Measurements from ENCODE around the gene TDRD7. TPM values are rescaled to one million over a fixed set of nuclear protein-coding genes. Genes with fewer than 3 reads are reported as not detected.

Gene TDRD7
- total RNA-seq, 1 experiment from 2014 or later: 22.0 TPM

DNA sequence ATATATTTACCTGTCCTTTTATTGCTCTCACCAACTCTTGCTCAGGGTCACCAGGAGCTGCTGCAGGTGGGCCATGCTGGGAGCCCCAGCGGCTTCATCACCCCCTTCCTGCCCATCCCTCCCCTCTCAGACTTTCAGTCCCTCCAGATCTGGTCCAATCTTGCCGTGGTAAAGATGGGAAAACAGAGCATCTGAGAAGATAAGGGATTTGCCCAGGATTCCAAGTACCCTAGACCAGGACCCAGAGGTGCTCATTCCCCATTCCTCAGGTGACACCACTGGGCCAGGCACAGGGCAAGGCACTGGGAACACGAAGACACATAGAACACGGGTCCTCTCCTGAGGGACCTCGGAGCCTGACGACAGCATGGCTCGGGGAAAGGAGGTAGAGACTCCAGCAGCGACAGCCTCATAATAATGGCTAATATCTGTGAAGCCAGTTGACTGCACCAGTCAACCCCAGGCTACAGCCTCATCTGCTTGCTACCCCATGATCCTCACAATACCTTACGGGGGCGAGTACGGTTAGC lies 107.6 kb downstream of the TDRD7 start:
- Histone ChIP-seq H3K4me3 (ENCODE audit: low read depth, low read length) (no peak overlapping the region), H3K27me3 (replicated peaks; ENCODE audit: control insufficient read depth, insufficient read depth, low read length) (no peaks in the 10 kb centered on the region), H3K36me3 (ENCODE audit: control insufficient read depth, insufficient read depth, low read length) (no peaks in the 10 kb centered on the region), H3K9me3 (no peaks in the 10 kb centered on the region), H3K4me1 (no peaks in the 10 kb centered on the region)
- no peak for TF ChIP-seq CTCF (IDR thresholded peaks at IDR 0.05; ENCODE audit: insufficient read depth in 1 of 2, low read depth in 1 of 2, low read length in 1 of 2, severe bottlenecking in 1 of 2, unreplicated experiment in 1 of 2)
- no peaks in the 10 kb centered on the region for H3K4me1 Mint-ChIP-seq (ENCODE audit: low read depth, unreplicated experiment)
- H3K36me3 Mint-ChIP-seq (ENCODE audit: insufficient read depth, unreplicated experiment): peaks cover 6% of the 10 kb centered on the region
- ChIA-PET CTCF (no interaction called here), POLR2A (no interaction called here)
- no peaks in the 10 kb centered on the region for H3K9me3 Mint-ChIP-seq (ENCODE audit: unreplicated experiment)
- no peak overlapping the region for H3K4me3 Mint-ChIP-seq (ENCODE audit: unreplicated experiment)
- no peaks in the 10 kb centered on the region for H3K27me3 Mint-ChIP-seq (ENCODE audit: insufficient read depth, unreplicated experiment)
- intact Hi-C loops (cut with micrococcal nuclease; ENCODE audit: unreplicated experiment): no loop called here
- no peak overlapping the region for H3K27ac Mint-ChIP-seq (ENCODE audit: unreplicated experiment)
- no TSS peak for BruUV-seq (replicated peaks)
- DNase-seq: no peak

- Mint-ChIP-seq H3K27me3 (ENCODE audit: insufficient read depth, unreplicated experiment) (no peaks in the 10 kb centered on the region), H3K27ac (ENCODE audit: unreplicated experiment) (no peak overlapping the region), H3K4me3 (ENCODE audit: unreplicated experiment) (no peak overlapping the region), H3K4me1 (ENCODE audit: low read depth, unreplicated experiment) (no peaks in the 10 kb centered on the region), H3K36me3 (ENCODE audit: insufficient read depth, unreplicated experiment) (peaks cover 6% of the 10 kb centered on the region), H3K9me3 (ENCODE audit: unreplicated experiment) (no peaks in the 10 kb centered on the region)
- CTCF ChIA-PET: no interaction called here
- DNase-seq: no peak
- no TSS peak for BruUV-seq (replicated peaks)
- no peaks in the 10 kb centered on the region for H3K27me3 ChIP-seq (replicated peaks; ENCODE audit: control insufficient read depth, insufficient read depth, low read length)
- intact Hi-C loops (cut with micrococcal nuclease; ENCODE audit: unreplicated experiment): no loop called here
- POLR2A ChIA-PET: no interaction called here
- TF ChIP-seq CTCF (IDR thresholded peaks at IDR 0.05; ENCODE audit: insufficient read depth in 1 of 2, low read depth in 1 of 2, low read length in 1 of 2, severe bottlenecking in 1 of 2, unreplicated experiment in 1 of 2): no peak
- H3K36me3 ChIP-seq (ENCODE audit: control insufficient read depth, insufficient read depth, low read length): no peaks in the 10 kb centered on the region
- H3K4me3 ChIP-seq (ENCODE audit: low read depth, low read length): no peak overlapping the region
- no peaks in the 10 kb centered on the region for H3K9me3 ChIP-seq
- H3K4me1 ChIP-seq: no peaks in the 10 kb centered on the region
Observed at GRCh38 chr9:97521576-97522333, 109.9 kb downstream of the TDRD7 start.

- DNase-seq: no peak
- TF ChIP-seq CTCF (IDR thresholded peaks at IDR 0.05; ENCODE audit: insufficient read depth in 1 of 2, low read depth in 1 of 2, low read length in 1 of 2, severe bottlenecking in 1 of 2, unreplicated experiment in 1 of 2): no peak
- no peaks in the 10 kb centered on the region for H3K9me3 Mint-ChIP-seq (ENCODE audit: unreplicated experiment)
- Histone ChIP-seq H3K27me3 (replicated peaks; ENCODE audit: control insufficient read depth, insufficient read depth, low read length) (no peaks in the 10 kb centered on the region), H3K36me3 (ENCODE audit: control insufficient read depth, insufficient read depth, low read length) (no peaks in the 10 kb centered on the region), H3K9me3 (no peaks in the 10 kb centered on the region), H3K4me1 (peaks cover 12% of the 10 kb centered on the region; the same call in 1 of the 2 replicates), H3K4me3 (ENCODE audit: low read depth, low read length) (no peak overlapping the region)
- H3K4me1 Mint-ChIP-seq (ENCODE audit: low read depth, unreplicated experiment): peaks cover 10% of the 10 kb centered on the region
- ChIA-PET CTCF (no interaction called here), POLR2A (no interaction called here)
- no peaks in the 10 kb centered on the region for H3K27me3 Mint-ChIP-seq (ENCODE audit: insufficient read depth, unreplicated experiment)
- no peak overlapping the region for H3K4me3 Mint-ChIP-seq (ENCODE audit: unreplicated experiment)
- intact Hi-C loops (cut with micrococcal nuclease; ENCODE audit: unreplicated experiment): no loop called here
- peaks cover 13% of the 10 kb centered on the region for H3K36me3 Mint-ChIP-seq (ENCODE audit: insufficient read depth, unreplicated experiment)
- no TSS peak for BruUV-seq (replicated peaks)
- no peak overlapping the region for H3K27ac Mint-ChIP-seq (ENCODE audit: unreplicated experiment)
Observed at GRCh38 chr9:97524424-97524823, 112.5 kb downstream of the TDRD7 start.
